ENCODE measurements around the gene MEX3D. TPM values are rescaled to one million over a fixed set of nuclear protein-coding genes. Genes with fewer than 3 reads are reported as not detected.

Gene MEX3D
- total and polyA plus RNA-seq, 2 experiments from 2014 or later: 12.4 to 94.9 TPM

DNA sequence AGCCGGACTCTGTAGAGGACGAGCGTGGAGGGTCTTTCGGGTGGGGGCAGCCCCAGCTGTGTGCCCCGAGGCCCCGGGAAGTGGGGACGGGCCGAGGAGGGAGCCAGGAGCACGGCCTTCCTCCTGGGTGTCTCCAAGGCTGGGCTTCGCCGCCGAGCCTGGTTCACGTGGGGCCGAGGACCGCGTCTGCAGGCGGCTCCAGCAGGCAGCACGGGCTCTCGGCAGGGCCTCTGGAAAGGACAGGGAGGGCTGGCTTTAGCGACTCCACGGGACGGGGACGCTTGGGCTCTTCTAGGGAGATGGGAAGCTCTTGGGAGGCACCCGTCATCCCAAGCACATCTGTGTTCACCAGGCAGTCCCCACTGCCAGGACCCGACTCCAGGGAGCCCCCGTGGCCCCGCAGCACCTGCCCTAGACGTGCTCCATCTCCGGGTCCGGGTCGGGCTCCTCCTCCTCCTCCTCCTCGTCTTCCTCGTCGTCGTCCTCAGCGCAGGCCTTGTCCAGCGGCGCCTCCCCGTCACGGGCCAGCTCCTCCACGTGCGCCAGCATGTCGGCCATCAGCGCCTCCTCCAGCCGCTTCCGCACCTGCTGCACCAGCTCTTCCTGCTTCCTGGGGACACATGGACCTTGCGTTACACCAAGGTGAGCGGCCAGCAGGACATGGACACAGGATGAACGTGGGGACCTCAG, 9.9 kb upstream of the MEX3D start:
- no peak for DNase-seq (ENCODE audit: low spot score)
- no peak overlapping the region for H2AFZ ChIP-seq

More for the DNA sequence above, 9.9 kb upstream of the MEX3D start:
- TF ChIP-seq STAT1 (IDR thresholded peaks at IDR 0.05; ENCODE audit: unreplicated experiment): no peak
- no peak for TF ChIP-seq EZH2phosphoT487 (IDR thresholded peaks at IDR 0.05; ENCODE audit: unreplicated experiment)
- TF ChIP-seq POLR2AphosphoS5 (IDR thresholded peaks at IDR 0.05; ENCODE audit: low read depth): no peak
- TF ChIP-seq ZNF114 (CRISPR knock-in tag; IDR thresholded peaks at IDR 0.05): no peak
- TF ChIP-seq, protein P1, sequence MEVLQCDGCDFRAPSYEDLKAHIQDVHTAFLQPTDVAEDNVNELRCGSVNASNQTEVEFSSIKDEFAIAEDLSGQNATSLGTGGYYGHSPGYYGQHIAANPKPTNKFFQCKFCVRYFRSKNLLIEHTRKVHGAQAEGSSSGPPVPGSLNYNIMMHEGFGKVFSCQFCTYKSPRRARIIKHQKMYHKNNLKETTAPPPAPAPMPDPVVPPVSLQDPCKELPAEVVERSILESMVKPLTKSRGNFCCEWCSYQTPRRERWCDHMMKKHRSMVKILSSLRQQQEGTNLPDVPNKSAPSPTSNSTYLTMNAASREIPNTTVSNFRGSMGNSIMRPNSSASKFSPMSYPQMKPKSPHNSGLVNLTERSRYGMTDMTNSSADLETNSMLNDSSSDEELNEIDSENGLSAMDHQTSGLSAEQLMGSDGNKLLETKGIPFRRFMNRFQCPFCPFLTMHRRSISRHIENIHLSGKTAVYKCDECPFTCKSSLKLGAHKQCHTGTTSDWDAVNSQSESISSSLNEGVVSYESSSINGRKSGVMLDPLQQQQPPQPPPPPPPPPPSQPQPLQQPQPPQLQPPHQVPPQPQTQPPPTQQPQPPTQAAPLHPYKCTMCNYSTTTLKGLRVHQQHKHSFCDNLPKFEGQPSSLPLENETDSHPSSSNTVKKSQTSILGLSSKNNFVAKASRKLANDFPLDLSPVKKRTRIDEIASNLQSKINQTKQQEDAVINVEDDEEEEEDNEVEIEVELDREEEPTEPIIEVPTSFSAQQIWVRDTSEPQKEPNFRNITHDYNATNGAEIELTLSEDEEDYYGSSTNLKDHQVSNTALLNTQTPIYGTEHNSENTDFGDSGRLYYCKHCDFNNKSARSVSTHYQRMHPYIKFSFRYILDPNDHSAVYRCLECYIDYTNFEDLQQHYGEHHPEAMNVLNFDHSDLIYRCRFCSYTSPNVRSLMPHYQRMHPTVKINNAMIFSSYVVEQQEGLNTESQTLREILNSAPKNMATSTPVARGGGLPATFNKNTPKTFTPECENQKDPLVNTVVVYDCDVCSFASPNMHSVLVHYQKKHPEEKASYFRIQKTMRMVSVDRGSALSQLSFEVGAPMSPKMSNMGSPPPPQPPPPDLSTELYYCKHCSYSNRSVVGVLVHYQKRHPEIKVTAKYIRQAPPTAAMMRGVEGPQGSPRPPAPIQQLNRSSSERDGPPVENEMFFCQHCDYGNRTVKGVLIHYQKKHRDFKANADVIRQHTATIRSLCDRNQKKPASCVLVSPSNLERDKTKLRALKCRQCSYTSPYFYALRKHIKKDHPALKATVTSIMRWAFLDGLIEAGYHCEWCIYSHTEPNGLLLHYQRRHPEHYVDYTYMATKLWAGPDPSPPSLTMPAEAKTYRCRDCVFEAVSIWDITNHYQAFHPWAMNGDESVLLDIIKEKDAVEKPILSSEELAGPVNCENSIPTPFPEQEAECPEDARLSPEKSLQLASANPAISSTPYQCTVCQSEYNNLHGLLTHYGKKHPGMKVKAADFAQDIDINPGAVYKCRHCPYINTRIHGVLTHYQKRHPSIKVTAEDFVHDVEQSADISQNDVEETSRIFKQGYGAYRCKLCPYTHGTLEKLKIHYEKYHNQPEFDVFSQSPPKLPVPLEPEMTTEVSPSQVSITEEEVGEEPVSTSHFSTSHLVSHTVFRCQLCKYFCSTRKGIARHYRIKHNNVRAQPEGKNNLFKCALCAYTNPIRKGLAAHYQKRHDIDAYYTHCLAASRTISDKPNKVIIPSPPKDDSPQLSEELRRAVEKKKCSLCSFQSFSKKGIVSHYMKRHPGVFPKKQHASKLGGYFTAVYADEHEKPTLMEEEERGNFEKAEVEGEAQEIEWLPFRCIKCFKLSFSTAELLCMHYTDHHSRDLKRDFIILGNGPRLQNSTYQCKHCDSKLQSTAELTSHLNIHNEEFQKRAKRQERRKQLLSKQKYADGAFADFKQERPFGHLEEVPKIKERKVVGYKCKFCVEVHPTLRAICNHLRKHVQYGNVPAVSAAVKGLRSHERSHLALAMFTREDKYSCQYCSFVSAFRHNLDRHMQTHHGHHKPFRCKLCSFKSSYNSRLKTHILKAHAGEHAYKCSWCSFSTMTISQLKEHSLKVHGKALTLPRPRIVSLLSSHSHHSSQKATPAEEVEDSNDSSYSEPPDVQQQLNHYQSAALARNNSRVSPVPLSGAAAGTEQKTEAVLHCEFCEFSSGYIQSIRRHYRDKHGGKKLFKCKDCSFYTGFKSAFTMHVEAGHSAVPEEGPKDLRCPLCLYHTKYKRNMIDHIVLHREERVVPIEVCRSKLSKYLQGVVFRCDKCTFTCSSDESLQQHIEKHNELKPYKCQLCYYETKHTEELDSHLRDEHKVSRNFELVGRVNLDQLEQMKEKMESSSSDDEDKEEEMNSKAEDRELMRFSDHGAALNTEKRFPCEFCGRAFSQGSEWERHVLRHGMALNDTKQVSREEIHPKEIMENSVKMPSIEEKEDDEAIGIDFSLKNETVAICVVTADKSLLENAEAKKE (CRISPR knock-in tag; IDR thresholded peaks at IDR 0.05): no peak
- TF ChIP-seq, protein P2, sequence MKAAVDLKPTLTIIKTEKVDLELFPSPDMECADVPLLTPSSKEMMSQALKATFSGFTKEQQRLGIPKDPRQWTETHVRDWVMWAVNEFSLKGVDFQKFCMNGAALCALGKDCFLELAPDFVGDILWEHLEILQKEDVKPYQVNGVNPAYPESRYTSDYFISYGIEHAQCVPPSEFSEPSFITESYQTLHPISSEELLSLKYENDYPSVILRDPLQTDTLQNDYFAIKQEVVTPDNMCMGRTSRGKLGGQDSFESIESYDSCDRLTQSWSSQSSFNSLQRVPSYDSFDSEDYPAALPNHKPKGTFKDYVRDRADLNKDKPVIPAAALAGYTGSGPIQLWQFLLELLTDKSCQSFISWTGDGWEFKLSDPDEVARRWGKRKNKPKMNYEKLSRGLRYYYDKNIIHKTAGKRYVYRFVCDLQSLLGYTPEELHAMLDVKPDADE (IDR thresholded peaks at IDR 0.05): no peak
- TF ChIP-seq ZNF331 (CRISPR knock-in tag; IDR thresholded peaks at IDR 0.05; ENCODE audit: low read depth): no peak
- TF ChIP-seq, protein P3, sequence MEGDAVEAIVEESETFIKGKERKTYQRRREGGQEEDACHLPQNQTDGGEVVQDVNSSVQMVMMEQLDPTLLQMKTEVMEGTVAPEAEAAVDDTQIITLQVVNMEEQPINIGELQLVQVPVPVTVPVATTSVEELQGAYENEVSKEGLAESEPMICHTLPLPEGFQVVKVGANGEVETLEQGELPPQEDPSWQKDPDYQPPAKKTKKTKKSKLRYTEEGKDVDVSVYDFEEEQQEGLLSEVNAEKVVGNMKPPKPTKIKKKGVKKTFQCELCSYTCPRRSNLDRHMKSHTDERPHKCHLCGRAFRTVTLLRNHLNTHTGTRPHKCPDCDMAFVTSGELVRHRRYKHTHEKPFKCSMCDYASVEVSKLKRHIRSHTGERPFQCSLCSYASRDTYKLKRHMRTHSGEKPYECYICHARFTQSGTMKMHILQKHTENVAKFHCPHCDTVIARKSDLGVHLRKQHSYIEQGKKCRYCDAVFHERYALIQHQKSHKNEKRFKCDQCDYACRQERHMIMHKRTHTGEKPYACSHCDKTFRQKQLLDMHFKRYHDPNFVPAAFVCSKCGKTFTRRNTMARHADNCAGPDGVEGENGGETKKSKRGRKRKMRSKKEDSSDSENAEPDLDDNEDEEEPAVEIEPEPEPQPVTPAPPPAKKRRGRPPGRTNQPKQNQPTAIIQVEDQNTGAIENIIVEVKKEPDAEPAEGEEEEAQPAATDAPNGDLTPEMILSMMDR (conservative IDR thresholded peaks at IDR 0.05; ENCODE audit: low read depth in 2 of 2): no peak
- TF ChIP-seq EZH2 (IDR thresholded peaks at IDR 0.05; ENCODE audit: low read depth, unreplicated experiment): no peak
- TF ChIP-seq, protein P4, sequence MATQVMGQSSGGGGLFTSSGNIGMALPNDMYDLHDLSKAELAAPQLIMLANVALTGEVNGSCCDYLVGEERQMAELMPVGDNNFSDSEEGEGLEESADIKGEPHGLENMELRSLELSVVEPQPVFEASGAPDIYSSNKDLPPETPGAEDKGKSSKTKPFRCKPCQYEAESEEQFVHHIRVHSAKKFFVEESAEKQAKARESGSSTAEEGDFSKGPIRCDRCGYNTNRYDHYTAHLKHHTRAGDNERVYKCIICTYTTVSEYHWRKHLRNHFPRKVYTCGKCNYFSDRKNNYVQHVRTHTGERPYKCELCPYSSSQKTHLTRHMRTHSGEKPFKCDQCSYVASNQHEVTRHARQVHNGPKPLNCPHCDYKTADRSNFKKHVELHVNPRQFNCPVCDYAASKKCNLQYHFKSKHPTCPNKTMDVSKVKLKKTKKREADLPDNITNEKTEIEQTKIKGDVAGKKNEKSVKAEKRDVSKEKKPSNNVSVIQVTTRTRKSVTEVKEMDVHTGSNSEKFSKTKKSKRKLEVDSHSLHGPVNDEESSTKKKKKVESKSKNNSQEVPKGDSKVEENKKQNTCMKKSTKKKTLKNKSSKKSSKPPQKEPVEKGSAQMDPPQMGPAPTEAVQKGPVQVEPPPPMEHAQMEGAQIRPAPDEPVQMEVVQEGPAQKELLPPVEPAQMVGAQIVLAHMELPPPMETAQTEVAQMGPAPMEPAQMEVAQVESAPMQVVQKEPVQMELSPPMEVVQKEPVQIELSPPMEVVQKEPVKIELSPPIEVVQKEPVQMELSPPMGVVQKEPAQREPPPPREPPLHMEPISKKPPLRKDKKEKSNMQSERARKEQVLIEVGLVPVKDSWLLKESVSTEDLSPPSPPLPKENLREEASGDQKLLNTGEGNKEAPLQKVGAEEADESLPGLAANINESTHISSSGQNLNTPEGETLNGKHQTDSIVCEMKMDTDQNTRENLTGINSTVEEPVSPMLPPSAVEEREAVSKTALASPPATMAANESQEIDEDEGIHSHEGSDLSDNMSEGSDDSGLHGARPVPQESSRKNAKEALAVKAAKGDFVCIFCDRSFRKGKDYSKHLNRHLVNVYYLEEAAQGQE (IDR thresholded peaks at IDR 0.05; ENCODE audit: unreplicated experiment): no peak
- TF ChIP-seq CREB1 (CRISPR knock-in tag; IDR thresholded peaks at IDR 0.05; ENCODE audit: low read depth): no peak
- no peak for ATAC-seq
- no peaks in the 10 kb centered on the region for H3F3A ChIP-seq (replicated peaks; ENCODE audit: low read depth)
- H3K27me3 ChIP-seq (ENCODE audit: insufficient read depth): no peaks in the 10 kb centered on the region
- Mint-ChIP-seq H3K4me3 (no peak overlapping the region), H3K27ac (no peak overlapping the region), H3K36me3 (ENCODE audit: low read depth) (peaks cover 40% of the 10 kb centered on the region), H3K4me1 (no peaks in the 10 kb centered on the region), H3K9me3 (no peaks in the 10 kb centered on the region), H3K27me3 (ENCODE audit: insufficient read depth, low read depth, poor library complexity) (peaks cover 15% of the 10 kb centered on the region)
- no peaks in the 10 kb centered on the region for H3K4me1 ChIP-seq (ENCODE audit: insufficient read depth)
- no peaks in the 10 kb centered on the region for H3K9me2 ChIP-seq (ENCODE audit: insufficient read depth)
- H4K20me1 ChIP-seq (replicated peaks; ENCODE audit: insufficient read depth): peaks cover 9% of the 10 kb centered on the region
- no peak overlapping the region for H3K27ac ChIP-seq (ENCODE audit: low read depth)
- H3K4me3 ChIP-seq: no peak overlapping the region
- H3K36me3 ChIP-seq (ENCODE audit: insufficient read depth): no peaks in the 10 kb centered on the region; the same call in 1 of the 2 replicates
- no peak overlapping the region for H3K4me2 ChIP-seq
- H3K79me2 ChIP-seq (replicated peaks; ENCODE audit: insufficient read depth): no peaks in the 10 kb centered on the region
